Neural cell (in vitro differentiated cells): Measurements from ENCODE around the gene SH3PXD2A. TPM values are rescaled to one million over a fixed set of nuclear protein-coding genes. Genes with fewer than 3 reads are reported as not detected.

Experiments
- H2AFZ ChIP-seq: fragments of 200-600, 300-800 bp; sonication (generic), shearing (Covaris generic); 2 replicates; pipeline ENCODE4 v1.6.0; 2014; ENCODE audit warnings: low read depth, mild to moderate bottlenecking, antibody characterized with exemption, low read length, moderate library complexity
- H3F3A ChIP-seq: fragments of 200-600 bp; shearing (Covaris generic); 2 replicates; pipeline ENCODE4 v1.6.1; 2016; ENCODE audit warnings: mild to moderate bottlenecking, moderate library complexity, mixed read lengths, antibody characterized with exemption, low read length; ENCODE audit not compliant: insufficient read depth, poor library complexity, severe bottlenecking
- H3K27ac ChIP-seq: fragments of 200-600, 300-800 bp; sonication (generic), shearing (Covaris generic); 2 replicates; pipeline ENCODE4 v1.5.1; 2014; ENCODE audit warnings: mild to moderate bottlenecking, low read length, moderate library complexity
- H3K27me3 ChIP-seq: fragments of 300-800, 200-600 bp; sonication (generic), shearing (Covaris generic); 2 replicates; pipeline ENCODE4 v1.6.0; 2014; ENCODE audit warnings: mild to moderate bottlenecking, low read depth, low read length, moderate library complexity; ENCODE audit not compliant: insufficient read depth
- H3K36me3 ChIP-seq: fragments of 300-800, 200-600 bp; sonication (generic), shearing (Covaris generic); 2 replicates; pipeline ENCODE4 v1.5.1; 2014; ENCODE audit warnings: mild to moderate bottlenecking, antibody characterized with exemption, low read length, moderate library complexity; ENCODE audit not compliant: insufficient read depth
- H3K4me2 ChIP-seq: fragments of 300-800, 200-600 bp; sonication (generic), shearing (Covaris generic); 2 replicates; pipeline ENCODE4 v1.6.0; 2014; ENCODE audit warnings: mild to moderate bottlenecking, low read length
- H3K4me3 ChIP-seq: fragments of 300-800, 200-600 bp; sonication (generic), shearing (Covaris generic); 2 replicates; pipeline ENCODE4 v1.5.1; 2014; ENCODE audit warnings: mild to moderate bottlenecking, low read length, moderate library complexity
- H3K79me2 ChIP-seq: fragments of 200-600 bp; shearing (Covaris generic); replicated peaks from 2 replicates; pipeline ENCODE4 v1.6.0; 2014; ENCODE audit warnings: mild to moderate bottlenecking, low read length, moderate library complexity; ENCODE audit not compliant: insufficient read depth
- H3K9ac ChIP-seq: fragments of 300-800, 200-600 bp; sonication (generic), shearing (Covaris generic); 2 replicates; pipeline ENCODE4 v1.6.1; 2016; ENCODE audit warnings: mild to moderate bottlenecking, low read length, mixed read lengths
- H3K9me2 ChIP-seq: fragments of 200-600 bp; shearing (Covaris generic); 2 replicates; pipeline ENCODE4 v1.6.1; 2016; ENCODE audit warnings: mild to moderate bottlenecking, low read length, mixed read lengths; ENCODE audit not compliant: insufficient read depth
- H3K9me3 ChIP-seq: fragments of 200-600, 300-800 bp; sonication (generic), shearing (Covaris generic); 2 replicates; pipeline ENCODE4 v1.6.1; 2016; ENCODE audit warnings: mild to moderate bottlenecking, mixed run types, low read length, moderate library complexity, mixed read lengths
- H4K20me1 ChIP-seq: fragments of 200-600 bp; shearing (Covaris generic); 2 replicates; pipeline ENCODE4 v1.6.1; 2016; ENCODE audit warnings: mild to moderate bottlenecking, mixed run types; ENCODE audit not compliant: insufficient read depth
- CTCF ChIP-seq: fragments of 450-650 bp; IDR thresholded peaks from 2 replicates; pipeline ENCODE4 v1.5.1; 2014; ENCODE audit warnings: antibody characterized with exemption, mild to moderate bottlenecking, moderate library complexity; ENCODE audit not compliant: poor library complexity, severe bottlenecking
- EP300 ChIP-seq: fragments of 450-650 bp; conservative IDR thresholded peaks from 2 replicates; pipeline ENCODE4 v1.6.1; 2014; ENCODE audit warnings: antibody characterized with exemption, mild to moderate bottlenecking, moderate library complexity; ENCODE audit not compliant: poor library complexity, severe bottlenecking
- EZH2 ChIP-seq: fragments of 200-600, 300-800 bp; shearing (Covaris generic), sonication (generic); IDR thresholded peaks from 2 replicates; pipeline ENCODE4 v1.6.1; 2014; ENCODE audit warnings: antibody characterized with exemption, low read length, borderline replicate concordance, mild to moderate bottlenecking; ENCODE audit not compliant: insufficient read depth, poor library complexity, severe bottlenecking
- MXI1 ChIP-seq: fragments of 450-650 bp; conservative IDR thresholded peaks from 2 replicates; pipeline ENCODE4 v1.6.1; 2014; ENCODE audit warnings: antibody characterized with exemption, mild to moderate bottlenecking; ENCODE audit not compliant: poor library complexity, severe bottlenecking
- POLR2AphosphoS5 ChIP-seq: IDR thresholded peaks from 2 replicates; pipeline ENCODE4 v1.6.1; 2012
- RAD21 ChIP-seq: fragments of 450-650 bp; conservative IDR thresholded peaks from 2 replicates; pipeline ENCODE4 v1.6.1; 2014; ENCODE audit warnings: antibody characterized with exemption, mild to moderate bottlenecking, moderate library complexity
- REST ChIP-seq: IDR thresholded peaks from 2 replicates; pipeline ENCODE4 v1.6.1; 2012; ENCODE audit warnings: borderline replicate concordance
- SMC3 ChIP-seq: fragments of 450-650 bp; conservative IDR thresholded peaks from 2 replicates; pipeline ENCODE4 v1.6.1; 2014; ENCODE audit warnings: antibody characterized with exemption, mild to moderate bottlenecking, moderate library complexity; ENCODE audit not compliant: poor library complexity
- TAF1 ChIP-seq: IDR thresholded peaks from 2 replicates; pipeline ENCODE4 v1.6.1; 2012; ENCODE audit warnings: low read depth
- polyA plus RNA-seq: library from polyadenylated mRNA; depleted of rRNA; stranded (reverse); fragments of >200 nt; gene quantifications from 2 replicates; pipeline ENCODE4 v1.2.3, GENCODE V29; 2014

SH3PXD2A gene
- polyA plus RNA-seq, 1 donor from 2014 or later: 5.2 TPM

GRCh38 chr10:103612462-103613365, 242.7 kb downstream of the SH3PXD2A start:
- Histone ChIP-seq H3K9me3 (no peaks in the 10 kb centered on the region), H3K4me2 (no peak overlapping the region), H3K9me2 (no peaks in the 10 kb centered on the region), H3F3A (no peaks in the 10 kb centered on the region), H3K79me2 (no peaks in the 10 kb centered on the region), H3K9ac (no peak overlapping the region), H3K27ac (no peak overlapping the region), H3K36me3 (no peaks in the 10 kb centered on the region), H4K20me1 (no peaks in the 10 kb centered on the region), H3K4me3 (no peak overlapping the region), H2AFZ (no peak overlapping the region), H3K27me3 (no peaks in the 10 kb centered on the region)
- TF ChIP-seq EZH2: no peak
- no peak for TF ChIP-seq CTCF
- no peak for TF ChIP-seq REST
- no peak for TF ChIP-seq EP300
- TF ChIP-seq MXI1: no peak
- no peak for TF ChIP-seq RAD21
- TF ChIP-seq POLR2AphosphoS5: no peak
- TF ChIP-seq TAF1: no peak
- no peak for TF ChIP-seq SMC3

- Histone ChIP-seq H3K4me2 (no peak overlapping the region), H2AFZ (no peak overlapping the region), H3K27me3 (no peaks in the 10 kb centered on the region), H3K36me3 (no peaks in the 10 kb centered on the region), H3K9me2 (no peaks in the 10 kb centered on the region), H3K79me2 (no peaks in the 10 kb centered on the region), H3K9me3 (no peaks in the 10 kb centered on the region), H3K4me3 (no peak overlapping the region), H3K9ac (no peak overlapping the region), H3F3A (no peaks in the 10 kb centered on the region), H3K27ac (no peak overlapping the region), H4K20me1 (no peaks in the 10 kb centered on the region)
- no peak for TF ChIP-seq MXI1
- no peak for TF ChIP-seq EZH2
- TF ChIP-seq POLR2AphosphoS5: no peak
- no peak for TF ChIP-seq TAF1
- TF ChIP-seq REST: no peak
- TF ChIP-seq EP300: no peak
- no peak for TF ChIP-seq CTCF
- TF ChIP-seq RAD21: no peak
- TF ChIP-seq SMC3: no peak
Observed at GRCh38 chr10:103610921-103611511, 244.4 kb downstream of the SH3PXD2A start.
